Cardiac fibroblast (primary cell): ENCODE measurements around the gene ERP29.
"Not testable (repeated sequence)": the region's sequence is repeated elsewhere in the genome, so short reads cannot be mapped to it uniquely, and the experiment has no call there.

ENCODE experiments used
- DNase-seq, 2 donors: peaks; one replicate each; pipeline versions ENCODE4 v3.0.0 to v3.0.0-alpha.2; 2010; ENCODE audit warnings: low read depth in 2 of 2
- H3K4me3 ChIP-seq, 2 donors: replicated peaks in 1 of 2; 1 replicate in 1 of 2; 2 replicates in 1 of 2; pipeline ENCODE4 v1.5.1; 2011; ENCODE audit warnings: low read depth in 2 of 2, low read length in 2 of 2, mild to moderate bottlenecking in 2 of 2, moderate library complexity in 1 of 2
- TF ChIP-seq, protein P1 (sequence below): IDR thresholded peaks from one replicate; pipeline ENCODE4 v1.5.1; 2011; ENCODE audit warnings: low read depth, mild to moderate bottlenecking, low read length, inconsistent platforms

The ERP29 gene

DNA sequence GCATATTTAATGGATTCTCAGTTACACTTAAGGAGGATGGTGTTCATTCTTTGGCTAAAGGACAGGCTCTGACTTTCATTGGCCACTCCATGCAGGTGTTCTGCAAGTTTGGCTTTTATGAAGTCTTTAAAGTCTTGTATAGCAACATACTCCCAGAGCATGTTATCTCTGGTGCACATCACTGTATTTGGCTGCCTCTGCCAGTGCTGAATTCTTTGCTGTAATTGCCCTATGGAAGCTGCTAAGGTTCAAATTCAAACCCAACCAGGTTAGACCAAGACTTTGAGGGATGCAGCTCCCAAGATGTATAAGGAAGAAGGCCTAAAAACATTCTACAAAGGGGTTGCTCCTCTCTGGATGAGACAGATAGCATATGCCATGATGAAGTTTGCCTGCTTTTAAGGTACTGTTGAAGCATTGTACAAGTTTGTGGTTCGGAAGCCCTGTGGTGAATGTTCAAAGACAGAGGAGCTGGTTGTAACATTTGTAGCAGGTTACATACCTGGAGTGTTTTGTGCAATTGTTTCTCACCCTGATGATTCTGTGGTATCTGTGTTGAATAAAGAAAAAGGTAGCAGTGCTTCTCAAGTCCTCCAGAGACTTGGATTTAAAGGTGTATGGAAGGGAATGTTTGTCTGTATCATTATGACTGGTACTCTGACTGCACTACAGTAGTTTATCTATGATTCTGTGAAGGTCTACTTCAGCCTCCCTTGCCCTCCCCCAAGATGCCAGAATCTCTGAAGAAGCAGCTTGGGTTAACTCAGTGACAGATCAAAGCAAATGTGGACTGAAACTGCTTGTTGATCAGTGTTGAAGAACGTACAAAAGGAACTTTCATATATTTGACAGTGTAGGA is 19.7 kb upstream of the ERP29 start:
- TF ChIP-seq, protein P1, sequence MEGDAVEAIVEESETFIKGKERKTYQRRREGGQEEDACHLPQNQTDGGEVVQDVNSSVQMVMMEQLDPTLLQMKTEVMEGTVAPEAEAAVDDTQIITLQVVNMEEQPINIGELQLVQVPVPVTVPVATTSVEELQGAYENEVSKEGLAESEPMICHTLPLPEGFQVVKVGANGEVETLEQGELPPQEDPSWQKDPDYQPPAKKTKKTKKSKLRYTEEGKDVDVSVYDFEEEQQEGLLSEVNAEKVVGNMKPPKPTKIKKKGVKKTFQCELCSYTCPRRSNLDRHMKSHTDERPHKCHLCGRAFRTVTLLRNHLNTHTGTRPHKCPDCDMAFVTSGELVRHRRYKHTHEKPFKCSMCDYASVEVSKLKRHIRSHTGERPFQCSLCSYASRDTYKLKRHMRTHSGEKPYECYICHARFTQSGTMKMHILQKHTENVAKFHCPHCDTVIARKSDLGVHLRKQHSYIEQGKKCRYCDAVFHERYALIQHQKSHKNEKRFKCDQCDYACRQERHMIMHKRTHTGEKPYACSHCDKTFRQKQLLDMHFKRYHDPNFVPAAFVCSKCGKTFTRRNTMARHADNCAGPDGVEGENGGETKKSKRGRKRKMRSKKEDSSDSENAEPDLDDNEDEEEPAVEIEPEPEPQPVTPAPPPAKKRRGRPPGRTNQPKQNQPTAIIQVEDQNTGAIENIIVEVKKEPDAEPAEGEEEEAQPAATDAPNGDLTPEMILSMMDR: no peak
- no peak overlapping the region for H3K4me3 ChIP-seq
- no peak for DNase-seq

DNA sequence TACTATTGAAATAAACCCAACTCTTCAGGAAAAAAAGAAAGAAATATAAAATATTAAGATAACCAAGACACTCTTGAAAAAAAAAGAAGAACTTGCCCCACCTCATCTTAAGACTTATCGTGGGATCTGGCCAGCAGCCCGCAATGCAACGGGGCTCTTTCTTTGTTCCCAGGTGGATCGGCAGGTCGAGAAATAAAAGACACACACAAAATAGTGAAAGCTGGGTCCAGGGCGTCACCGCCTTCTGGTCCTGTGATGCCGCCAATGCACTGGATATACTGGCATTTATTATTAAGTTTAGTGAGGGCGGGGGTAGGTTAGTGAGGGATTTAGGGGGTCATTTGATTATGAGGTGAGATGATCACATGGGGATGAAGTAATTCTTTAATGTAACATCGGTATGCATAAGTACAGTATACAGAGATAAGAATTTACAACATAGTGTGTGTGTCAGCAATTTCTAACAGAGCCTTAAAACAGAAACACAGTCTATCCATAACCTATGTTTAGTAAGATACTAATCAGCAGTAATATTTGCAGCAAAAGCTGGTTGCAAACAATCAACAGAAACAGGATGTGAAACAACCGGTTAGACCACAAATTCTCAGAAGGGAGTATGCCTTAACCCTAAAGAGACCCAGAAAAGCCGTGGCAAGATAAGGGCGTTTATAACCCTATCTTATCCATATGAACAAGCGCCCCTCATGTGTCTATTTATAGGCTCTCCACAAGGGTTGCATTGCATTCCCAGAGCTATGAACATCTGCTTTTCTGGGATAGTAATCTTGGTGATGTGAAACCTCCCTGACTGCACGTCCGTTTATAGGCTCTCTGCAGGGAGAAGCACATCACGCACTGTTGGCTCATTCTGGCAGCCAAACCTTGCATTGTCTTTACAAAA is 18.8 kb upstream of the ERP29 start:
- H3K4me3 ChIP-seq: not testable (repeated sequence)
- peak in 1 of 2 donors; percentile 16 for DNase-seq

DNA sequence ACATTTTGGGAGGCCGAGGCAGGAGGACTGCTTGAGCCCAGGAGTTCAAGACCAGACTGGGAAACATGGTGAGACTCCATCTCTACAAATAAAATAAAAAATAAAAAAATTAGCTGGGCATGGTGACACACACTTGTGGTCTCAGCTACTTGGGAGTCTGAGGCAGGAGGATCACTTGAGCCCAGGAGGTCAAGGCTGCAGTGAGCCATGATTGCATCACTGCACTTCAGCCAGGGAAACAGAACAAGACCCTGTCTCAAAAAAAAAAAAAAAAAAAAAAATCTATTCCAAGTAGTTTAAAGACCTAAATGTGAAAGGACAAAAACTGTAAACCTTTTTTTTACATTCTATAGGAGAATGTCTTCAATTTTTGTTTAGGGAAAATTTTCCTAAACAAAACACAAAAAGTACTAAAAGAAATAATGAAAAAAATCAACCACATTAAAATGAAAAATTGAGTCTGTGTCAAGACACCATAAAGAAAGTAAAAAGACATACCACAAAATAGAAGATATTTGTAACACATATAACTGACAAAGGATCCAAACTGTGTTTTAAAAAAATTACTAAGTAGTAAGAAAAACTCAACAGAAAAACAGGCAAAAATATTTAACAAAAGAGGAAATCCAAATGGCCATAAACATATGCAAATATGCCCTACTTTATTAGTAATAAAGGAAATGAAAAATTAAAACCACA is 17.3 kb upstream of the ERP29 start:
- no peak overlapping the region for H3K4me3 ChIP-seq
- DNase-seq: no peak
- TF ChIP-seq, protein P1: no peak

DNA sequence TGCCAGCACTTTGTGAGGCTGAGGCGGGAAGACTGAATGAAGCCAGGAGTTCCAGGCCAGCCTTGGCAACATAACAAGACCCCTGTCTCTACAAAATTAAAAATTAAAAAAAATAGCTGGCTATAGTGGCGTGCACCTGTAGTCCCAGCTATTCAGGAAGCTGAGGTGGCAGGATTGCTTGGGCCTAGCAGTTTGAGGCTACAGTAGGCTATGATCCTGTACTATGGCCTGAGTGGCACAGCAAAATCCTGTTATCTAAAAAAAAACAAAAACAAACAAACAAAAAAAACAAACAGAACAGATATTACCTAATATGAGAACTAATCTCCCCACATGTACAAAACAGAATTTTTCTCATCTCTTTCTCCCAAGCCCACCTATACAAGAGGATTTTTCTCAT is 15.9 kb upstream of the ERP29 start:
- H3K4me3 ChIP-seq: no peak overlapping the region
- TF ChIP-seq, protein P1: no peak
- DNase-seq: no peak

DNA sequence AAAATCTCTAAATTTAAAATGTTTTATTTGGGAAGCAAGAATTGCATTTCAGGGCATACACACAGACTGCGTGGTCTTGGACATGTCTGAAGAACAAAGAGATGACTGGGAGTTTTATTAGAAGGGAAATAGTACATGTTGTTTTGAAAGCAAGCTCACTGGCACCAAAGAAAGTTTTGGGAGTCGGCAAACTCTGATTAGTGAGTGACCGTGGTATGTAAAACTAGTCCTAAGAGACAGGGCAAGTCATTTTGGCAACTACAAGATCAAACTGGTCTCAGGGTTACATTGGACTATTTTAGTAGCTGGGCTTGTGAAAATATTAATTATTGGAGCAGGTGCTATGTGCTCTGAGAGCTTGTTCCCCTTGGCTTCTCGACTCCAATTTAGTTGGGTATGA is 15.2 kb upstream of the ERP29 start:
- DNase-seq: no peak
- TF ChIP-seq, protein P1: no peak
- H3K4me3 ChIP-seq: no peak overlapping the region

DNA sequence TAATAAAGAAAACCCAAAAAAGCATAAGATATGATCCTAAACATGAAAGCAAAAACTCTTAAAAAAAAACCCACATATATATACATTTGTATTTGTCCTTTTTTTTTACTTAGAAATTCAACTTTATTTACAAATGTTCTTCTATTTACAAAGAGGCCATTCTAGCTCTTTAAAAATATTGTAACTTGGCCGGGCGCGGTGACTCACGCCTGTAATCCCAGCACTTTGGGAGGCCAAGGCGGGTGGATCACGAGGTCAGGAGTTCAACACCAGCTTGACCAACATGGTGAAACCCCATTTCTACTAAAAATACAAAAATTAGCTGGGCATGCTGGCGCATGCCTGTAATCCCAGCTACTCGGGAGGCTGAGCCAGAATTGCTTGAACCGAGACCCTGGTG is 14.1 kb upstream of the ERP29 start:
- not testable (repeated sequence) for H3K4me3 ChIP-seq, DNase-seq

DNA sequence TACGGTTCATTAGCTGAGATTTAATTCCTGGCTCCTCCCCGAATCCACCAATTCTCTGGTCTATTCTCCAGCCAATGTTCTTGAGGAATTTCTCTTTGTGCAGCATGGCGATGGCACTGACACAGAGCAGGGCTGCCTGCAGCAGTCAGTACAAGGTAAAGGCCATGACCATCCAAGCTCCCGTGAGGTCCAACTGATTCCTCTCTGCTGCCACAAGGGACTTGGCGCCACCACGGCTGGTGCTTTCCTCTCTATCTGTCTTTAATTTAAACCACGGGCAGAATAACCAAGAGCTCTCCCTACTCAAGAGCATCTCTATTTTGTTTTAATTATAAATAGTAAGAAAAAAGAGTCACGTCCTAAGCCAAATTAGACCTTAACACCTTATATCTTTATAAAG is 12.4 kb upstream of the ERP29 start:
- no peak overlapping the region for H3K4me3 ChIP-seq
- TF ChIP-seq, protein P1: no peak
- DNase-seq: no peak
